Measurements from ENCODE around the gene RUNDC1. TPM values are rescaled to one million over a fixed set of nuclear protein-coding genes. Genes with fewer than 3 reads are reported as not detected.
A peak's percentile ranks its signal among the peaks of the same experiment; 100 is the strongest.
"Not testable (repeated sequence)": the region's sequence is repeated elsewhere in the genome, so short reads cannot be mapped to it uniquely, and the experiment has no call there.

RUNDC1 gene
- 6.4 and 6.5 TPM in 2 replicates for polyA plus RNA-seq (2014; cell fraction: cytosol; rRNA removed)
- polyA plus RNA-seq (2014; cell fraction: nucleus; rRNA removed), result 2.6 and 5.0 TPM in 2 replicates

DNA sequence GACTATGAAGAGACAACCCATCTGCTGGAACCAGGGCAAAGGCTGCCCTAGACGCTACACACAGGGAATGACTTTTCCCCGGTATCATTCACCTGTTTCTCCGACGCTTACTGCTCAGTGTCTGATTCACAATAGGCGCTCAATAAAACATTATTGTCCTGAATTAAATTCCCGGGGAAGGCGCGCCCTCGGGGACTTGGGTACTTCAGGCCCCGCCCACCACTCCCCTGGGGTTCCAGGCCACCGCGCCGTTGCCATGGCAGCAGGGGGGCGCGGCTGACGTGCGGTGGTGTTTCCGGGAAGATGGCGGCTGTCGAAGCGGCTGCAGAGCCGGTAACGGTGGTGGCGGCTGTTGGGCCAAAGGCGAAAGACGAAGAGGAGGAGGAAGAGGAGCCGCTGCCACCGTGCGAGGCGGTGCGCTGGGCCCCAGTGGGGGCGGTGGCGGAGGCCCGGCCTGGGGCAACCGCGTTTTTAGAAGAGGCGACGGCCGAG lies at the start of gene RUNDC1:
TSS of gene RUNDC1 (plus strand) at position 292 of the 492 bp plus-strand sequence. CDS start at position 304, 12 bp downstream.
- peak; percentile 89 for DNase-seq (ENCODE audit: low spot score)

GRCh38 chr17:42937712-42938596 lies 42.4 kb upstream of the RUNDC1 start:
- DNase-seq (ENCODE audit: low spot score), result peak; percentile 70

DNA sequence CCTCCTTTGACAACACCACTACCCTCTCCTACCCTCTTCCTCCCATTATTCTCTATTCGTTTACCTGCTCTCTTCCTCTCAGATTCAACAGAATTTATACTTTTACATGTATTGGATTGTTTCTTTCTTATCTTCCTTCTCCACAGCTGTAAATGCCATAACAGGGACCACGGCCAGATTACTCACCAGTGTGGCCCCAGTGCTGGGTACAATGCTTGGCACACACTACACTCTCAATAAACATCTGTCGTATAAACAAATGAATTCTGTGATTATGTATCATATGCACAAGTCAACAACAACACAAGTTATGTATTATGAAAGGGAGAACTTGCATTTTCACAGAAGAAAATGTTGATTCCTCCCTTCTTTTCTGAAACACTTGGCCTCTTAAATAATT lies 36.2 kb upstream of the RUNDC1 start:
- DNase-seq (ENCODE audit: low spot score), result no peak

- no peak for DNase-seq (ENCODE audit: low spot score)
Observed at GRCh38 chr17:42946812-42947211, 33.6 kb upstream of the RUNDC1 start.

- no peak for DNase-seq (ENCODE audit: low spot score)
Observed at GRCh38 chr17:42950044-42950783, 30.2 kb upstream of the RUNDC1 start.

GRCh38 chr17:42953669-42954068 lies 26.7 kb upstream of the RUNDC1 start:
- DNase-seq (ENCODE audit: low spot score), result no peak

DNA sequence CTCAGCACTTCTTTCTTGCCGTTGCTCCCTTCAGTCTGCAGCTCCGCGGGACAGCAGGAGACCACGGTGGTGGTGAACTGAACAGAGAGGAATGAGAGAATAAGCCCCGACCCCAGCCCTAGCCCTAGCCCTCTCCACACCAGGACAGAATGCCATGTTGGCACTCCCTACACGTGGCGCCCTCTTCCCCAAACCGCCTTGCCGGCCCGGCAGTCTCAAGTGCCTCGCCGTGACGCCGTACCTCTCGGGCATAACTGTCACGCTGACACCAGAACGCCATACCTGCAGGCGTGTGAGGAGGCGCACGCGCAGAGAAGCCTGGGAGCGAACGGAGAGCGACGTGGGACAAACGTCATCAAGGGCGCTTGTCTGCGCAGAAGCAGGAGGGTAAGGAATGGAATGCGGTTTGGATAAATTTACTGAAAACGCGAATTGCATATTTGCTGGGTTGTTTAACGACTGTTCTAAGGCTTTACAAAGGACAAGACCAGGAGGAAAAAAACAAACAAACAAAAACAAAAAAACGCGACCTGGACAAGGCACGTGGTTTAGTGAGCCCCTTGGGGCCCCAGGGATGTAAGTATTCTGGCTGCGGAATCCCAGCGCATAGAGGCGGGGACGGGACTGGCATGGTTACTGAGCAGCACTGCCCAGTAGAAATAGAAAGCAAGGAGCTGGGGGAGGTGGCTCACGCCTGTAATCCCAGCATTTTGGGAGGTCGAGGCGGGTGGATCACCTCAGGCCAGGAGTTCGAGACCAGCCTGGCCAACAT lies 16.0 kb upstream of the RUNDC1 start, which contains the start of gene AARSD1:
TSS of gene AARSD1 (minus strand) at position 294 of the 772 bp plus-strand sequence. CDS start at position 280, 14 bp downstream.
- DNase-seq (ENCODE audit: low spot score), result peak; percentile 94

DNA sequence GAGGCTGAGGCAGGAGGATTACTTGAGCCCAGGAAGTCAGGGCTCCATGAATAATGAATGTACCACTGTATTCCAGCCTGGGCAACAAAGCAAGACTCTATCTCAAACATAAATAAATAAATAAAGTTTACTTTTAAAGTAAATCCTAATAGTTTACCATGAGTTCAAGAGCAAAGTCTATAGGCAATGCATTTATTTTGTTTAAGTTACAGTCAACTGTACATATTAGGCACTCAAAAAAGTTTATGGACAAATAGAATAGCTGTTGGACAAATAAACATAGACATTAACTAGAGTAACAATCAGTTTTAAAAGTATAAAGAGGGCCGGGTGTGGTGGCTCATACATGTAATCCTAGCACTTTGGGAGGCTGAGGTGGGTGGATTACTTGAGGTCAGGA lies 12.4 kb upstream of the RUNDC1 start:
- no peak for DNase-seq (ENCODE audit: low spot score)

GRCh38 chr17:42969001-42969581 lies 11.3 kb upstream of the RUNDC1 start:
- DNase-seq (ENCODE audit: low spot score), result no peak

- no peak for DNase-seq (ENCODE audit: low spot score)
Observed at GRCh38 chr17:42971589-42971988, 8.8 kb upstream of the RUNDC1 start.

- not testable (repeated sequence) for DNase-seq (ENCODE audit: low spot score)
Observed at GRCh38 chr17:42973323-42973722, 7.0 kb upstream of the RUNDC1 start.

DNA sequence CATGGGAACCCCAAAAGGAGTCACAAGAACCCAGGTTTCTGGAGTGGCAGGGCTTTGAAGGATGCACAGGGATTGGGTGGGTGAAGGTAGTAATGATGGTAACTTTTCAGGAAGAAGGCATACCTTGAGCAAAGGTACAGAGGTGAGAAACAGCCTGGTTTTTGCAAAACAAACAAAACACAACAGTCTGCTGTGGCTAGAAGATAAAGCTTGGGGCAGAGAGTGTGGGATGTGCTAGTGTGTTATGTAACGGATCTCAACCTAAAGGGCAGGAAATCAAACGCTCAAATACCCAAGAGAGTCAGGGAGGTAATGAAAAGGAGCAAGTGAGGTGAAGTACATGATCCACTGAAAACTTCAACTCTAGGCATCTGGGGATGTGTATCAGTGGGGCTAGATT lies 5.1 kb upstream of the RUNDC1 start:
- no peak for DNase-seq (ENCODE audit: low spot score)

DNA sequence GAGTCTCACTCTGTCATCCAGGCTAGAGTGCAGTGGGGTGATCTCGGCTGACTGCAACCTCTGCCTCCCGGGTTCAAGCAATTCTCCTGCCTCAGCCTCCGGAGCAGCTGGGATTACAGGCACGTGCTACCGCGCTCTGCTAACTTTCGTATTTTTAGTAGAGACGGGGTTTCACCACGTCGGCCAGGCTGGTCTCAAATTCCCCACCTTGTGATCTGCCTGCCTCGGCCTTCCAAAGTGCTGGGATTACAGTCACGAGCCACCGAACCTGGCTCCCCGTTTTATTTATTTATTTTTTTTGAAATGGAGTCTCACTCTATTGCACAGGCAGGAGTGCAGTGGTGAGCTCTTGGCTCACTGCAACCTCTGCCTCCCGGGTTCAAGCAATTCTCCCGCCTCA lies 4.7 kb upstream of the RUNDC1 start:
- not testable (repeated sequence) for DNase-seq (ENCODE audit: low spot score)

DNA sequence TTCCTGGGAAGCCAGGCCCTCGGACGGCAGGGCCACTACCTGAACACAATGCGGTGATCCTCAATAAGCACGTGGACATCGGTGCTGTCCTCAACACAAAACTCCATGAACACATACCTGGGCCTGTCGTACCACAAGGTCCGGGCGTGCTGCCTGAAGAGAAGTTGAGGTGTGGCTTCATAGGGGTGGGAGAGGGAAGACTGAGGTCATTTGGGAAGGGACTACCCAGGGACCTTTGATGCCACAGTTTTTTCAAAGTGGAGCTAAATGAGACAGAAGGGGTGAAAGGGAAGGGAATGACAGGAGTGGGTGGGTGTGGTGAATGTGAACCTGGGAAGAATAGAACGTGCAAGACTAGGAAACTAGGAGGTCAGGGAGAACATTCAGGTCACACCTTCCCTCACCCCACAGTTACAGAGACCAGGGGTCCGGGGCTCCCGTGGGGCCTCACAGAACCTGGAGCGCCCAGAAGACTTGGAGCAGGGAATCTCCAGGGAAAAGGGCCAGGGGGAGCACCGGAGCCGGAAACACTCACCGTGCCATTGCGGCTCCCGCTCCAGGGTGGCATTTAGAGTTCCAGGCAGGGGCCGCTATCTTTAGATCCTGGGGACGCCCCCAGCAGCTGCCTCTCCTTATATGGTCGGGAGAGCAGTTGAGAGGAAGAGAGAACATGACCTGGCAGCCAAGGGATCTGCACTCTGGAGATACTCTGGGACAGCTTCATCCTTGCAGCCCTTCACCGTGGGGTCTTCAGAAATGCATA lies 673 bp upstream of the RUNDC1 start, which contains the start of gene PTGES3L:
TSS of gene PTGES3L (minus strand) at position 570 of the 763 bp plus-strand sequence. CDS start at position 543, 27 bp downstream.
- peak; percentile 94 for DNase-seq (ENCODE audit: low spot score)

DNA sequence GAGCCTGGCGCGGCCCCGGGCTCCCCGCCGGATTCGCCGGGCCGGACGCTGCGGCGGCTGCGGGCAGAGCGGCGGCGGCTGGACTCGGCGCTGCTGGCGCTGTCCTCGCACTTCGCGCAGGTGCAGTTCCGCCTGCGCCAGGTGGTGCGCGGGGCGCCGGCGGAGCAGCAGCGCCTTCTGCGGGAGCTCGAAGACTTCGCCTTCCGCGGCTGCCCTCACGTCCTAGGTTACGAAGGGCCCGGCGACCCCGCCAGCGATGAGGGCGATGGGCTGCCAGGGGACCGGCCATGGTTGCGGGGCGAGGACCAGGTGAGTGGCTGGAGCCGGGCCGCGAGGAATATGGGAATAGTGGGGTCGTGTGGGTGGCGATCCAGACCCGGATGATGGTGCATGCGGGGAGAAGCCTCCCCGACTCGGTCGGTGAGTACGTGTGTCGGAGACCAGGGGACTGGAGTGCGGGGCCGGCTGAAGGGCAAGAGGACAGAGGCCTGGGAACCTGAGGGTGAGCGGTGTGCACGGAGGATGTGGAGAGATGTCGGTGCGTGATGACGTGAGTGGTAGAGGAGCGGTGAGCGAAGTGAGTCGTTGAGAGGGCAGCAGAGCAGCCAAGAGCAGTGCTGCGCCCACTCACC lies 517 bp downstream of the RUNDC1 start:
- DNase-seq (ENCODE audit: low spot score), result peak; percentile 61

DNA sequence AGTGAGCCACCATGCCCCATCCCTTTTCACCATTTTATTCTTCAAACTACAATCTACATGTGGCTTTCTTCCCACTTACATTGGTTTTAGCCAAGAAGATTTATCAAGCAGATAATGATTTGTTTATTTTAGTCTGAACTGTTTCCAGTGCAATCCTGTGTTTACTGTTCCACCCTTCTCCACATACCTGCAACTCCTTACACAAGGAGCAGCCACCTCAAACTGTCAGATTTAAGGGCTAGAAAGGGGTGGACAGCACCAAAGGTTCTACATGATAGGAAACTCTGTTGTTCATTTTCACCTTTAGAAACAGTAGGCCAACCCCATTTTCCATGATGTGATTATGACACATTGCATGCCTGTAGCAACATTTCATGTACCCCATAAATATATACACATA lies 1.9 kb downstream of the RUNDC1 start:
- DNase-seq (ENCODE audit: low spot score), result no peak

- DNase-seq (ENCODE audit: low spot score), result no peak
Observed at GRCh38 chr17:42985225-42985624, 4.9 kb downstream of the RUNDC1 start.

- no peak for DNase-seq (ENCODE audit: low spot score)
Observed at GRCh38 chr17:42989141-42989540, 8.8 kb downstream of the RUNDC1 start.

All from SK-N-DZ (cell line).